NB4 (cell line): ENCODE measurements around the gene WNK1.
"Not testable (repeated sequence)": the region's sequence is repeated elsewhere in the genome, so short reads cannot be mapped to it uniquely, and the experiment has no call there.

Experiments
- DNase-seq: peaks from one replicate; pipeline ENCODE4 v3.0.0; 2010; ENCODE audit warnings: low read depth
- H3K4me3 ChIP-seq: one replicate; pipeline ENCODE4 v1.5.1; 2011; ENCODE audit warnings: mild to moderate bottlenecking, low read depth, low read length, moderate library complexity
- MYC ChIP-seq: IDR thresholded peaks from 2 replicates; pipeline ENCODE4 v1.6.1; 2011; ENCODE audit warnings: low read depth, low read length
- POLR2A ChIP-seq: IDR thresholded peaks from 2 replicates; pipeline ENCODE4 v1.6.1; 2011; ENCODE audit warnings: mild to moderate bottlenecking; ENCODE audit not compliant: insufficient read length; ENCODE audit errors: extremely low read depth
- TF ChIP-seq, protein P1 (sequence below): IDR thresholded peaks from one replicate; pipeline ENCODE4 v1.5.1; 2012; ENCODE audit warnings: low read depth, low read length
- TF ChIP-seq, protein P2 (sequence below): IDR thresholded peaks from 2 replicates; pipeline ENCODE4 v1.6.1; 2011; ENCODE audit warnings: low read depth, low read length

The WNK1 gene

DNA sequence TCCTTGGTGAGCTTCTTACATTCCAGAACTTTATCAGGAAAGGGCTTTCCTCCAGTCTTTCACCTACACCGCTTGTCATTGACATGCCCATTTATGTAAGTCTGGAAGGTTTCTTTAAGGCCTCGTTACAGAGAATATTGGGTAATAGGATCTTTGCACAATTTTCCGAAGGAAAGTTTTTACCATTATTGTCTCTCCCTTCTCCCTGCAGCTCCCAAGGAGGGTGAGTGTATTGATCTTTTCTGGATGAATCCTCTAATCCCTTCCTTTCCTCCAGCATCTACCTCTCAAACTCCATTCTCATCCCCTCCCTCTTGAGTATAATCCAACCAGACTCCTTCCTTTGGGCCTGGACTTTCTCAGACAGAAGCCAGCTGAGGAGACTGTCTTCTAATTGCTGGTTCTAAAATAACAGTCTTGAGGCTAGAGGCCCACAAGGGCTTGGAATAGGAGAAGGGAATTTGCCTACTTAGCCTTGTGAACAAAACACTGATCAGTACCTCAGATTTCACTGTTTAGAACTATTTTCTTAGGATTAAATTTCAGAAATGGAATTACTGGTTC, 21.8 kb downstream of the WNK1 start:
- no peak for DNase-seq
- no peak for TF ChIP-seq POLR2A
- no peak for TF ChIP-seq MYC
- TF ChIP-seq, protein P1, sequence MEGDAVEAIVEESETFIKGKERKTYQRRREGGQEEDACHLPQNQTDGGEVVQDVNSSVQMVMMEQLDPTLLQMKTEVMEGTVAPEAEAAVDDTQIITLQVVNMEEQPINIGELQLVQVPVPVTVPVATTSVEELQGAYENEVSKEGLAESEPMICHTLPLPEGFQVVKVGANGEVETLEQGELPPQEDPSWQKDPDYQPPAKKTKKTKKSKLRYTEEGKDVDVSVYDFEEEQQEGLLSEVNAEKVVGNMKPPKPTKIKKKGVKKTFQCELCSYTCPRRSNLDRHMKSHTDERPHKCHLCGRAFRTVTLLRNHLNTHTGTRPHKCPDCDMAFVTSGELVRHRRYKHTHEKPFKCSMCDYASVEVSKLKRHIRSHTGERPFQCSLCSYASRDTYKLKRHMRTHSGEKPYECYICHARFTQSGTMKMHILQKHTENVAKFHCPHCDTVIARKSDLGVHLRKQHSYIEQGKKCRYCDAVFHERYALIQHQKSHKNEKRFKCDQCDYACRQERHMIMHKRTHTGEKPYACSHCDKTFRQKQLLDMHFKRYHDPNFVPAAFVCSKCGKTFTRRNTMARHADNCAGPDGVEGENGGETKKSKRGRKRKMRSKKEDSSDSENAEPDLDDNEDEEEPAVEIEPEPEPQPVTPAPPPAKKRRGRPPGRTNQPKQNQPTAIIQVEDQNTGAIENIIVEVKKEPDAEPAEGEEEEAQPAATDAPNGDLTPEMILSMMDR: no peak
- TF ChIP-seq, protein P2, sequence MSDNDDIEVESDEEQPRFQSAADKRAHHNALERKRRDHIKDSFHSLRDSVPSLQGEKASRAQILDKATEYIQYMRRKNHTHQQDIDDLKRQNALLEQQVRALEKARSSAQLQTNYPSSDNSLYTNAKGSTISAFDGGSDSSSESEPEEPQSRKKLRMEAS: no peak

DNA sequence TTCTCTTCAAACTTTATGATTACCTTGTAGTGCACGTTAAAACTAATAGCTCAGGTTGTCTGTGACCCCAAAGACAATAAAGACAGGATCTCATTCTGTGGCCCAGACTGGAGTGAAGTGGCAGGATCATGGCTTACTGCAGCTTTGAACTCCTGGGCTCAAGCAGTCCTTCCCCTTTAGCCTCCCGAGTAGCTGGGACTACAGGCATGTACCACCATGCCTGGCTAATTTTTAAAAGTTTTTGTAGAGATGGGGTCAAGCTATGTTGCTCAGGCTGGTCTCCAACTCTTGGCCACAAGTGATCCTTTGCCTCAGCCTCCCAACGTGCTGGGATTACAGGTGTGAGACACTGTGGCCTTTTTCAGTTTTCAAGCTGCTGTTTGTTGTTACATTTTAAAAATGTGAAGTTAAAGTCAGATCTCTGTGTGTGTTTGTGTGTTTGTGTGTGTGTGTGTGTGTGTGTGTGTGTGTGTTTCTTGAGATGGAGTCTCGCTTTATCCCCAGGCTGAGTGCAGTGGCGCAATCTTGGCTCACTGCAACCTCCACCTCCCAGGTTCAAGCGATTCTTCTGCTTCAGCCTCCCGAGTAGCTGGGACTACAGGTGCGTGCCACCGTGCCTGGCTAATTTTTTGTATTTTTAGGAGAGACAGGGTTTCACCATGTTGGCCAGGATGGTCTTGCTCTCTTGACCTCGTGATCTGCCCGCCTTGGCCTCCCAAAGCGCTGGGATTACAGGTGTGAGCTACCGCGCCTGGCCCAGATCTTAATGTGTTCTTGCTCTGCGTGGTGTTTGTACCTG, 23.8 kb downstream of the WNK1 start:
- not testable (repeated sequence) for H3K4me3 ChIP-seq, DNase-seq

More for the DNA sequence above, 21.8 kb downstream of the WNK1 start:
- no peak overlapping the region for H3K4me3 ChIP-seq

DNA sequence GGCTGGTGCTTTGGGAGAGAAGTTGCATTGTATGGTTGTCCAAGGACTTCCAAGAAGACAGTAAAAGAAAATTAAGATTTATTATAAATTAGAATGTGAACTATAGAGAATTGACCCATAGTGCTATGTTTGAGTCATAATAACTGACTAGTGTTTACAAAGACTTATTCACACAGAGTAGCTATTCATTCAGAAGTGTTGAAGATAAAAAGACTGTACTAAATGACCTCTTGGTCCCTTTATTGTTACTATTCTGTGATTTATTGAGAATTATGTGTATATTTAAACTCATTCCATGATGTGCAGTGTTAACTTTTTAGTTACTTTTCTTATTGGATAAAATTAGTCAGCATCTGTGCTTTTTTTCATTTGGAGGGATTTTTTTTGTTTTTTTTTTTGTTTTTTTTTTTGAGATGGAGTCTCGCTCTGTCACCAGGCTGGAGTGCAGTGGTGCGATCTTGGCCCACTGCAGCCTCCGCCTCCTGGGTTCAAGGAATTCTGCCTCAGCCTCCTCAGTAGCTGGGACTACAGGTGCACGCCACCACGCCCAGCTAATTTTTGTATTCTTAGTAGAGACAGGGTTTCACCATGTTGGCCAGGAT, 24.5 kb downstream of the WNK1 start:
- H3K4me3 ChIP-seq, DNase-seq: not testable (repeated sequence)

DNA sequence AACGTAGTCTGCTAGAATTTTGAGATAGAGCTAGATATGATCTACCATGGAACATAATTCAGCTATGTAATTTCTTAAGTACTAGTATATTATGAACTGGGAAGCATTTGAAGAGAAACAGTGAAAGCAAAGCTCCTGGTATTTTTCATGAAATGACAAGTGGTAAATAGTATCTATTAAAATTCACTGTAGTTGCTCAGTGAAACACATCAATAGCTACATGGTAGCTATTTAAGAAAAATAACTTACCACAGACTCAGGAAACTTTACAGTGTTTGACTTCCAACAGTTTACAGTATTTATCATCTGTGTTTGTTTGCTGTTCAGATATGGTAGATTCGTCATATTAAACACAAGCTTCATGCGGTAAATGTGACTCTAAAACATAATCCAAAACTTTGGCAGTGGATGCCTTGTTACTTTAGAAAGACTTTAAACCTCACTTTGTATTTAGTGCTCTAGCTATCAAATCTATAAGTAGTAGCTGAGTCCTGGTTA, 25.2 kb downstream of the WNK1 start:
- TF ChIP-seq, protein P1: no peak
- TF ChIP-seq POLR2A (no peak), MYC (no peak)
- TF ChIP-seq, protein P2: no peak
- H3K4me3 ChIP-seq: no peak overlapping the region
- DNase-seq: no peak

DNA sequence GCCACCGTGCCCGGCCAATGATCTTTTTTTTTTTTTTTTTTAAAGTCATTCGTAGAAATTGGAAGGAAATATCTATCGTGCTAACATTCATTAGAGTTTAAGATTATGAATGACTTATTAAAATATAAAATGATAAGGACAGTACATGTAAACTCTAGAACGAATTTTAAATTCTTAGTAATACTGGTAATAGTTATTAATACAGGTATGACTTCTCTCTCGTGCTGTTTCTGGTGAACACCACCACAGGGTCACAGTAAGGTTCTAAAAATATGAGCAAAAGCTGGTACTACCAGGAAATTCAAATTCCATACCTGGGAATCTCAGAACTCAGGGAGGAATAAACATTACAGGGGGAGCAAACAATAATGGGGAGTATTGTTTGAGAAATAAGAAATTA, 26.2 kb downstream of the WNK1 start:
- TF ChIP-seq, protein P2: no peak
- TF ChIP-seq POLR2A: no peak
- TF ChIP-seq MYC: no peak
- TF ChIP-seq, protein P1: no peak
- H3K4me3 ChIP-seq: no peak overlapping the region
- DNase-seq: no peak

DNA sequence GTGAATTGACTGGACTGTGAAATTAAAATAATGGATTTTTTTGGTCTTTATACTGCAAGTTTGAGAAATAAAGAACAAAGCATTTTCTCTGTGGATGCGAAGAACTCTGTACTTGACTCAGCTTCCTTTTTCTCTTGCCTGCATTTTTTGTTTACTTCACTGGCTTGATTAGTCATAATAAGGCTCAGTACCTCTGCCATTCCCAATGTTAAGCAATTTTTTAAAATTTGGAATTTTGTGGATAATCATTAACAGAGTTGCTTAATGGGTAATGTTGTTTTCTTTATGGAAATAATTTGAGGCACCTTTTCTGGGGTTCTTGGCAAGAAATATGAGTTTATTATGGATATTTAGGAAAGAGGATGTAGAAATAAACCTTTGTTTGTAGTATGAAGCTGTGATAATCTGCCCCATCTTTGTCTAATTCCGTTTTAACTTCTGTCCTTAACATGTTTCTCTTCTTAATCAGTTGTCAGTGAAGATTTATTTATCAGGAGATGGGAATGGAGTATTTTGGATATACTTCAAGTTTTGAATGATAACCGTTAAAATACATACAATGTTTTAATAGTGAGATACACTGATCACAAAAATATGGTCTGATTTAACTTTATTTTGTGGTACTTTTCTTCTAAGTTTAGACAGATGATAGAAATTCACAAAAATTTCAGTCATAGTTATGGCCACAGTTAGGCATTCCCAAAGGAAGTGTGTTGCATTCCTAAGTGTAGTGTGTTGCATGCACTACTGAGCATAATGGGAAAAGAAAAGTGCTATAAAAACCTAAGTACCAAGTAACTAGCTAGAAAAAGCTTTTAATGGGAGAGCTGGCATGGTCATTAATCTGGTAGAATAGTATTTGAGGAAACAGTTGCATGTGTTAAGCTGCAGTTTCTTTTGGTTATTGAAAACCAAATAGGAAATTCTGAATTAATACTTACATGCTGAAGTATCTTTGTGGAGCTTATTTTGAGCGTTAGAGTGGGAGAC, 27.7 kb downstream of the WNK1 start:
- TF ChIP-seq, protein P1: no peak
- no peak for TF ChIP-seq MYC
- no peak for TF ChIP-seq POLR2A
- TF ChIP-seq, protein P2: no peak
- no peak overlapping the region for H3K4me3 ChIP-seq
- DNase-seq: no peak
